GM12872 (cell line): Measurements from ENCODE around the gene ARAP2.

Source experiments
- TF ChIP-seq, protein P1 (sequence below): IDR thresholded peaks from 3 replicates; pipeline ENCODE4 v1.5.1; 2011; ENCODE audit warnings: low read depth, mild to moderate bottlenecking, low read length, moderate library complexity; ENCODE audit not compliant: insufficient read depth

Gene ARAP2

DNA sequence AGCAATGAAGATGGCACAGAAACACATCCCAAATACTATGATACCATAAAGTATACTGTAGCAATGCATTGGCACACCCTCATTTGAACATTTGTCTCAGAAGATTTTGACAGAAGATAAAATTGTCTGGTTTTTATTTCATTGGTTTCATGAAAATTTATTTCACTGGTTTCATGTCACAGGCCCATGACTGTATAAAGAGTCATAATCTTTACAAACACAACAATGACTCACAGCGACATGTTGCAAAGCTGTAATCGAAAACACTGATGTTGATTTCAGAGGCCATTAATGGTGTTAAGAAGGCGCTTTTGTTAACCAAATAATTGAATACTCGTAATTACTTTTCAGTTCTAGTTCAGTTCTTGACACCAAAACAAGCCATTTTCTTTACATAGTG, 29.0 kb upstream of the ARAP2 start:
- TF ChIP-seq, protein P1, sequence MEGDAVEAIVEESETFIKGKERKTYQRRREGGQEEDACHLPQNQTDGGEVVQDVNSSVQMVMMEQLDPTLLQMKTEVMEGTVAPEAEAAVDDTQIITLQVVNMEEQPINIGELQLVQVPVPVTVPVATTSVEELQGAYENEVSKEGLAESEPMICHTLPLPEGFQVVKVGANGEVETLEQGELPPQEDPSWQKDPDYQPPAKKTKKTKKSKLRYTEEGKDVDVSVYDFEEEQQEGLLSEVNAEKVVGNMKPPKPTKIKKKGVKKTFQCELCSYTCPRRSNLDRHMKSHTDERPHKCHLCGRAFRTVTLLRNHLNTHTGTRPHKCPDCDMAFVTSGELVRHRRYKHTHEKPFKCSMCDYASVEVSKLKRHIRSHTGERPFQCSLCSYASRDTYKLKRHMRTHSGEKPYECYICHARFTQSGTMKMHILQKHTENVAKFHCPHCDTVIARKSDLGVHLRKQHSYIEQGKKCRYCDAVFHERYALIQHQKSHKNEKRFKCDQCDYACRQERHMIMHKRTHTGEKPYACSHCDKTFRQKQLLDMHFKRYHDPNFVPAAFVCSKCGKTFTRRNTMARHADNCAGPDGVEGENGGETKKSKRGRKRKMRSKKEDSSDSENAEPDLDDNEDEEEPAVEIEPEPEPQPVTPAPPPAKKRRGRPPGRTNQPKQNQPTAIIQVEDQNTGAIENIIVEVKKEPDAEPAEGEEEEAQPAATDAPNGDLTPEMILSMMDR: no peak

DNA sequence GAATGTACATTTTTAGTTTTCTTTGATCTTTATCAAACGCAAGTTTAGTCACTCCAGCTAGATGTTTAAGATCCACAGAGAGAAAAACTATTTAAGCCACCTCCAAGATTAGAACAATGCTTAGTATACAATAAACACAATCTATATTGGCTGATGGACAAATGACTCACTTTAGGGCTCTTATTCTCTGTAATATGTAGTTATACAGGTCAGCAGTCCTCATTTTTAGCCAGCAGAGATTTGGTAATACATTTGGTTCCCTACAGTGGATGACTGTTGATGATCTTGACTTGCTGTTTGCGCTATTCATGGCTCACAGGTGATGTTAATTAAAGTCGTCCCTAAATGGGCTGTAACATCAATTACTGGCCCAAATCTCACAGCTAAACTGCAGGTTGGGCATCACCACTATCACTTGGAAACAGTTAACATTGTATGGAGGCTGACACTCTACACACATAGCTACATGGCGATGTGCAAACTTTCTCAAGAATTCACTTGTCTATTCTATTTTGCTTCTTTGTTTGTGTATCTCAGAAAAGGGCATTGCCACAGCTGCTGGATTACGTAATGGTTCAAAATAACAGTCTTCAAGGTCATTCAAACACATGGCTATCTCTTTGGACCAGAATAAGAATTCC, 25.3 kb upstream of the ARAP2 start:
- TF ChIP-seq, protein P1: no peak

DNA sequence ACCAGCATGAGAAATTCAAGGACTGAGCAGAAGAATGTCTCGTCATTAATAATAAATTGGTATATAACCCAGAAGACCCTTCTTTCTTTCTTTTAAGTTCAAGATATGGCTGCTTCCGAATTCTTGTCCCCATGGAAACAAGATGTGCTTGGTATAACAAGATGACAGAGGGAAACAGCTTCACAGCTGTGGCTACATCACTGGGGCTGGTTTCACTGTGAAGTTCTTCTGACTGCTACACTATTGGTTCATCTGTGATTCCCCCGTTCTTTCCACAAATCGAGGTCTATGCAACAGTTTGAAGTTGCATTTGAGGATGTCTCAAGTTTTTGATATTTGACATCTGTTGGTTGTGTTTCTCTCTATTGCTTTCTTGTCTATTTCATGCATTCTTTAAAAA, 24.8 kb upstream of the ARAP2 start:
- TF ChIP-seq, protein P1: no peak

DNA sequence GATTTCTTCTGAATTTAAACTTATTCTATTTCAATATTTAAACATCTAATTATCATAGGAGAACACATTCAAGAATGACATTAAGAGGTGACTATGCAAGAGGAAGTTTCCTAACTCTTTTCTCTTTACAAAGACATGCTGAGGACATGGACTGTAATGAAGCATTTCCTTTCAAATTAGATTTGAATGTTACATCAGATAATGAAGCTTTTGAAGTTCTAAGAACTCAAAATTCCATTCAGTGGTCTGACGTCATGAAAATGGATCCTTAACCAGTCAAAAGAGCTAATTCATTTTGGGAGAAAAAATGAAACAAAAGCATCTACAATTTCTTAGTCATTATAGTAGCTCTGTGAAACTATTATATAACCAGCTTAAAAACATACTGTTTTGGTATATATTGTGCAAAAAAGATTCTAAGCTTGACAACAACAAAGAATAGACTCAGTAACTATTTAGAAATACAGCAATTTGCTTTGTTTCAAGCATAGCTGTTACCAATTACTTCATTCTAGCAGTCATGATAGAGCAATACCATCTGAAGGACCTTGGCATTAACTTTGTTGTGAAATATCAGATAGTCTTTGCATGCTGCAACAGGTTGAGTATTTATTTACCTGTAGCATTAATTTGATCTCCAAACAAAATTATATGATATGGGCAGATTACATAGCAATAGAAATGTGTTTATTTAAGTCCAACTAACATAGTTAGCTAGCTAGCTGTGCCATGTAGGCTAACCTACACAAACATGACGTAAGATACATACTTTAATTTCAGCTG, 23.4 kb upstream of the ARAP2 start:
- TF ChIP-seq, protein P1: no peak

DNA sequence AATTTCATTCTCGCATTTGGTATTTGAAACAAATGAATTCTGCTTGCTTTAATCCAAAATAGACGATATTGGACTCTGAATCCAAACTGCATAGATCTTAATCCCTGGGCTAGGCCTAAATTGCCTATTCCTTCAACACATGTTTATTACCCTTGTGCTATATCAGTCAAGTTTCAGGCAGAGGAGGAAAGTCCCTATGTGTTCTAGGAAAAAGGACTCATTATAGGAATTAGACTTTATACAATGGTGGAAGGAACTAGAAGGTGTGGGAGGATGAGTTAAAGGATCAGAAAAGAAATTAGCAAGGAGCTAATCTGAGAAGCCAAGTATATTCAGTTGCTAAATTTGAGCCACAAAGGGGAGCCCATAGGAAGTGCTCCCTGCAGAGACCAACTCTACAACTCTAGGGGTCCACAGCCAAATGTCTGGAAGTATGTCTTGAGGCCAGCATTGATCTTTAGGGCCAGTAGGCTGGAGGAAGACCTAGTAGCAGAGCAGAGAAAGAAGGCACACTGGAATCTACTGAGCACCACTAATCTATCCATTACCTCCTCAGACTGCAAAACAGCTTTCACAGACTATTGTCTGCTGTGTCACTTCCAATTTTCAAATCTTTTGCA, 20.0 kb upstream of the ARAP2 start:
- TF ChIP-seq, protein P1: no peak

DNA sequence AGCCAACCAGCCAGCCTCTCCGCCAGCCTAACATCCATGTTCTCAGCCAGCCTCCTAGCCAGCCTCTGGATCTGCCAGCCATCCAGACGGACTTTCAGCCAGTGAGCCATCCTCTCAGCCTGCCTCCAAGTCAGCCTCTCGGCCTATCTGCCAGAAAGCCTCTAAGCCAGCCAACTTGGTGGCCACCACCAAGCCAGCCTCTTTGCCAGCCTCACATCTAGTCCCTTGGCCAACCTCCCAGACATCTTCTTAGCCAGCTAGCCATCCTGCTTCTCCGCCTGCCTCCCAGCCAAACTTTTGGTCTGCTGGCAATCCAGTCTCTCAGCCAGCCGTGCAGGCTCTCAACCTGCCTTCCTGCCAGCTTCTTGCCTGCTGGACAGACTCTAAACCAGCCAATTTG, 16.4 kb upstream of the ARAP2 start:
- TF ChIP-seq, protein P1: no peak

DNA sequence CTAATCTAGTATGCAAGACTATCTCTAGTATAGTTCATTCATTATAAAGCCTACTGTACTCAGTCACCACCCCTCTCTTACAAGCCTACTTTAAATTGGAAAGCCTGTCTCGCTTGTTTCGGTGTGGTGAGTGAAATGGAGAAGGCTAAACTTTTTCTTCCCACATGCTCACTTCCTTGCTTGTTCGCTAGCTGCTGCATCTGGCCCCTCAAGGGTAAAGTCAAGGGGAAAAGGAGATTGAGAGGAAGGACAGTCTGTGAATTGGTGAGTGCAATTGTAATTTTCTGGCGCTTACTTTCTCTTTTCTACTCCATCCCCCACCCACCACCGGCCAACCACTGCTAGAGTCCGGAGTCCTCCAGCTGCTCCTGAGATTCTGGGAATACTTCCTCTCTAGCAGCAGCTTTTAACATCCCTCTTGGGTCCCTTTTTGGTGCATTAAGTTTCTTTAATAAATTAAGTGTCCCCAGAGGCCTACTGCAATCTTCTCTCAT, 12.1 kb upstream of the ARAP2 start:
- TF ChIP-seq, protein P1: no peak
